Endothelial cell of umbilical vein (primary cell): ENCODE measurements around the gene KRT81. TPM values are rescaled to one million over a fixed set of nuclear protein-coding genes. Genes with fewer than 3 reads are reported as not detected.
A peak's percentile ranks its signal among the peaks of the same experiment; 100 is the strongest.

Experiments used
- BruUV-seq: library from RNA; stranded (reverse); fragments of 400-500 nt; replicated peaks from 2 replicates; lab custom pipeline; 2021; lab: Mats Ljungman, UMichigan
- CTCF ChIA-PET: fragments of 300-600, 350-600 bp; sonication (Branson Sonifier 250); formaldehyde crosslinking; loops from one replicate; lab custom pipeline; 2021; ENCODE audit warnings: antibody characterized with exemption, inconsistent platforms; lab: Charles Lee
- POLR2A ChIA-PET: fragments of 300-600, 350-600 bp; sonication (Branson Sonifier 250); formaldehyde crosslinking; loops from one replicate; lab custom pipeline; 2021; ENCODE audit warnings: antibody characterized with exemption, inconsistent platforms; lab: Charles Lee
- DNase-seq: peaks from one replicate; pipeline ENCODE4 v3.0.0-alpha.2; 2011; ENCODE audit warnings: low read depth, low spot score
- FAIRE-seq: peaks from 2 replicates; lab custom pipeline; 2011; peaks lifted over from hg19 to GRCh38; lab: Jason Lieb, UNC
- H2AFZ ChIP-seq: 2 replicates; pipeline ENCODE4 v1.6.0; 2012; ENCODE audit warnings: low read depth, low read length, control low read depth, inconsistent platforms
- H3K27ac ChIP-seq: 2 replicates; pipeline ENCODE4 v1.5.1; 2011; ENCODE audit warnings: low read depth, mild to moderate bottlenecking, control low read depth, low read length, moderate library complexity; ENCODE audit not compliant: insufficient read depth
- H3K27me3 ChIP-seq, 2 experiments: 2 replicates each; pipeline versions ENCODE4 v1.6.0 to v1.6.1; 2011; ENCODE audit warnings: low read length in 2 of 2, mixed read lengths in 1 of 2; ENCODE audit not compliant: control insufficient read depth in 2 of 2, insufficient read depth in 2 of 2
- H3K36me3 ChIP-seq, 2 experiments: 2 replicates in 1 of 2; 3 replicates in 1 of 2; pipeline ENCODE4 v1.5.1; 2011; ENCODE audit warnings: low read length in 2 of 2, mild to moderate bottlenecking in 1 of 2, moderate library complexity in 1 of 2; ENCODE audit not compliant: control insufficient read depth in 2 of 2, insufficient read depth in 2 of 2; ENCODE audit errors: extremely low read depth in 1 of 2
- H3K4me1 ChIP-seq: 3 replicates; pipeline ENCODE4 v1.5.1; 2011; ENCODE audit warnings: mild to moderate bottlenecking, low read length; ENCODE audit not compliant: control insufficient read depth, insufficient read depth; ENCODE audit errors: extremely low read depth
- H3K4me2 ChIP-seq: 2 replicates; pipeline ENCODE4 v1.6.1; 2011; ENCODE audit warnings: low read length, control low read depth, mixed read lengths; ENCODE audit not compliant: insufficient read depth
- H3K4me3 ChIP-seq, 3 experiments: fragments of 200-600 bp in 1 of 3; sonication (generic), shearing (Covaris generic) in 1 of 3; replicated peaks in 1 of 3; 2 replicates each; pipeline ENCODE4 v1.5.1; 2011 to 2016; ENCODE audit warnings: control low read depth in 3 of 3, low read length in 3 of 3, mild to moderate bottlenecking in 2 of 3, inconsistent platforms in 1 of 3, low read depth in 1 of 3, moderate library complexity in 1 of 3; ENCODE audit not compliant: insufficient read depth in 1 of 3
- H3K79me2 ChIP-seq: 2 replicates; pipeline ENCODE4 v1.6.0; 2012; ENCODE audit warnings: low read length, inconsistent platforms; ENCODE audit not compliant: control insufficient read depth, insufficient read depth
- H3K9ac ChIP-seq: replicated peaks from 2 replicates; pipeline ENCODE3; 2011; ENCODE audit warnings: low read length, control low read depth; ENCODE audit not compliant: insufficient read depth; ENCODE audit errors: extremely low read depth
- H3K9me1 ChIP-seq: replicated peaks from 3 replicates; pipeline ENCODE4 v1.6.0; 2011; ENCODE audit warnings: mild to moderate bottlenecking, low read length; ENCODE audit not compliant: control insufficient read depth, insufficient read depth; ENCODE audit errors: extremely low read depth
- H3K9me3 ChIP-seq: replicated peaks from 2 replicates; pipeline ENCODE4 v1.5.1; 2012; ENCODE audit warnings: low read length, inconsistent platforms; ENCODE audit not compliant: control insufficient read depth, insufficient read depth
- H4K20me1 ChIP-seq: replicated peaks from 2 replicates; pipeline ENCODE3; 2011; ENCODE audit warnings: mild to moderate bottlenecking, low read length; ENCODE audit not compliant: control insufficient read depth, insufficient read depth; ENCODE audit errors: extremely low read depth
- CTCF ChIP-seq, 2 donors: IDR thresholded peaks; 1 replicate in 1 of 2; 2 replicates in 1 of 2; pipeline ENCODE4 v1.5.1; 2011; ENCODE audit warnings: low read length in 2 of 2, mild to moderate bottlenecking in 2 of 2, moderate library complexity in 2 of 2, control low read depth in 1 of 2, inconsistent platforms in 1 of 2, low read depth in 1 of 2; ENCODE audit not compliant: insufficient read depth in 1 of 2; ENCODE audit errors: extremely low read depth in 1 of 2
- EZH2 ChIP-seq: IDR thresholded peaks from 2 replicates; pipeline ENCODE4 v1.6.1; 2012; ENCODE audit warnings: borderline replicate concordance, low read depth, mild to moderate bottlenecking, moderate library complexity, low read length, inconsistent platforms; ENCODE audit not compliant: severe bottlenecking
- FOS ChIP-seq: IDR thresholded peaks from 2 replicates; pipeline ENCODE4 v1.6.1; 2011; ENCODE audit warnings: mild to moderate bottlenecking, low read length, moderate library complexity, borderline replicate concordance; ENCODE audit not compliant: insufficient read depth
- GATA2 ChIP-seq: IDR thresholded peaks from 2 replicates; pipeline ENCODE4 v1.7.0; 2011; ENCODE audit warnings: low read depth, mild to moderate bottlenecking, moderate library complexity, mixed read lengths, low read length; ENCODE audit not compliant: insufficient read length, insufficient read depth
- JUN ChIP-seq: IDR thresholded peaks from 2 replicates; pipeline ENCODE4 v1.6.1; 2011; ENCODE audit warnings: borderline replicate concordance, low read depth; ENCODE audit not compliant: insufficient read length, insufficient read depth
- MAX ChIP-seq: IDR thresholded peaks from 2 replicates; pipeline ENCODE4 v1.6.1; 2011; ENCODE audit not compliant: insufficient read depth, insufficient read length
- MYC ChIP-seq: IDR thresholded peaks from one replicate; pipeline ENCODE4 v1.6.1; 2011; ENCODE audit warnings: mild to moderate bottlenecking, low read depth, low read length
- POLR2A ChIP-seq: IDR thresholded peaks from 2 replicates; pipeline ENCODE4 v1.6.1; 2012; ENCODE audit warnings: low read depth, mild to moderate bottlenecking, control low read depth, low read length
- POLR2AphosphoS5 ChIP-seq: IDR thresholded peaks from 2 replicates; pipeline ENCODE4 v1.6.1; 2012; ENCODE audit warnings: low read depth, mild to moderate bottlenecking, control low read depth, low read length, moderate library complexity; ENCODE audit not compliant: insufficient read depth
- dilution Hi-C: fragments of 300-500 bp; cut with MboI; formaldehyde crosslinking; loops from one replicate; pipeline ENCODE4 v1.15.0; 2019; ENCODE audit warnings: low sequenced_read_pairs; ENCODE audit not compliant: extremely low pct_ligation_motif_present
- intact Hi-C: fragments of 100-400 bp; cut with micrococcal nuclease; formaldehyde crosslinking; loops from one replicate; pipeline ENCODE4 v1.10.0; 2022
- polyA plus RNA-seq, 4 experiments: library from polyadenylated mRNA; depleted of rRNA in 3 of 4; stranded (reverse) in 3 of 4; unstranded in 1 of 4; fragments of >200 nt; gene quantifications; 2 replicates each; pipeline versions ENCODE4 v1.2.1 to v1.2.3, GENCODE V29; 2011 to 2012; ENCODE audit warnings: missing spikeins in 1 of 4
- total RNA-seq: library from RNA; stranded (reverse); gene quantifications from 2 replicates; pipeline ENCODE4 v1.2.3, GENCODE V29; 2021

Gene KRT81
- total and polyA plus RNA-seq, 2 donors (not counting 3 experiments of a cell fraction or from before 2014, with no cell fraction given), result not detected

- intact Hi-C loops, result no loop called here
- DNase-seq (peak; percentile 11), FAIRE-seq (no peak)
- Histone ChIP-seq H3K9ac (no peak overlapping the region), H3K4me2 (no peak overlapping the region), H2AFZ (no peak overlapping the region), H3K79me2 (no peaks in the 10 kb centered on the region), H3K27ac (no peak overlapping the region), H3K27me3 (peaks cover 0 to 2% of the 10 kb centered on the region in 2 experiments), H3K9me1 (no peaks in the 10 kb centered on the region), H3K4me1 (peaks cover 3% of the 10 kb centered on the region), H3K4me3 (no peak overlapping the region), H4K20me1 (no peaks in the 10 kb centered on the region), H3K9me3 (no peaks in the 10 kb centered on the region), H3K36me3 (no peaks in the 10 kb centered on the region)
- POLR2A ChIA-PET, result no interaction called here
- CTCF ChIA-PET, result interaction anchor here (0.6 to 3.7 kb wide), 16 partner anchors 9 to 668 kb away, joined by 3 to 28 read pairs (median 4); no protein-coding TSS in a partner anchor
- BruUV-seq, result no TSS peak
- dilution Hi-C loops, result no loop called here
- no peak for TF ChIP-seq POLR2A
- no peak for TF ChIP-seq GATA2
- TF ChIP-seq MYC, result no peak
- no peak for TF ChIP-seq POLR2AphosphoS5
- no peak for TF ChIP-seq EZH2
- TF ChIP-seq JUN, result no peak
- TF ChIP-seq FOS, result no peak
- no peak for TF ChIP-seq MAX
- TF ChIP-seq CTCF (IDR thresholded peaks at IDR 0.05; ENCODE audit: extremely low read depth in 1 of 2, insufficient read depth in 1 of 2, low read depth in 1 of 2, low read length in 2 of 2), result no peak
Observed at GRCh38 chr12:52280319-52280795, 11.0 kb downstream of the KRT81 start.
